ENCODE measurements around the gene RNF182.
"Not testable (repeated sequence)": the region's sequence is repeated elsewhere in the genome, so short reads cannot be mapped to it uniquely, and the experiment has no call there.

Gene RNF182

DNA sequence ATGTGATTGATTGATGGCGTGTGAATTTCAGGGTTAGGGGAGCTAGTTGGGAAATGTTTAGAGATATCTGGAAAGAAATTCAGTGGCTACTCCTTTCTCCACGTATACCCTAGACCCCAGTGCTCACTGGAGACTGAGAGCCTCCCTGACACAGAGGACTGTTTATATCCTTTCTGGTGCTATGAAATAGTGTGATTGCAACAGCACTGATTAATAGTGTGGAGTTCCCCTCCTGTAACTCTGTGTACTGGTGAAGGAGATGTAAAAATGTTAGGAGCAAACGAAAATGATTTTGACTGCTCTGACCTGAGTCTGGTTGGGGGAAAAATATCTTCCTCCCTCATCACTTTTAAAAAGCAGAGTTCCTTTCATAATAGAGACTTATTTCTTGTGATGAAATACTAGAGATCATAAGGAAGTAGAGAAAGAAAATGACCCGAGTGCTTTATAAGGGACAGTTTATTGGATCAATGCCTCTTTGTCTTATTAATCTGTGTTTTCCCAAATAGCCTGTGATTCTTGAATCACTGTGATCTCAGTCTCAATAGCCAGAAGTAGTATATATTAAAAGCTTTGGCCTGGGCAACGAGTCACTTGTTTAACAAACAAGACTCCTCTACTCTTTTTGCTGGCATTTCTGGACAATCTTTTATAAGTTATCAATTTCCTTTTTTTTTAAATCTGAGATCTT lies 92.3 kb downstream of the RNF182 start:
- Histone ChIP-seq H3K4me3 (ENCODE audit: low read length) (no peak overlapping the region), H3K9me3 (ENCODE audit: control insufficient read depth, low read length) (no peaks in the 10 kb centered on the region), H3K36me3 (ENCODE audit: control insufficient read depth, insufficient read depth, low read length) (no peaks in the 10 kb centered on the region), H3K4me1 (ENCODE audit: control insufficient read depth, insufficient read depth, low read length) (no peaks in the 10 kb centered on the region), H3K9ac (ENCODE audit: low read length) (no peak overlapping the region), H3K27me3 (ENCODE audit: control insufficient read depth, insufficient read depth, low read length) (no peaks in the 10 kb centered on the region)

DNA sequence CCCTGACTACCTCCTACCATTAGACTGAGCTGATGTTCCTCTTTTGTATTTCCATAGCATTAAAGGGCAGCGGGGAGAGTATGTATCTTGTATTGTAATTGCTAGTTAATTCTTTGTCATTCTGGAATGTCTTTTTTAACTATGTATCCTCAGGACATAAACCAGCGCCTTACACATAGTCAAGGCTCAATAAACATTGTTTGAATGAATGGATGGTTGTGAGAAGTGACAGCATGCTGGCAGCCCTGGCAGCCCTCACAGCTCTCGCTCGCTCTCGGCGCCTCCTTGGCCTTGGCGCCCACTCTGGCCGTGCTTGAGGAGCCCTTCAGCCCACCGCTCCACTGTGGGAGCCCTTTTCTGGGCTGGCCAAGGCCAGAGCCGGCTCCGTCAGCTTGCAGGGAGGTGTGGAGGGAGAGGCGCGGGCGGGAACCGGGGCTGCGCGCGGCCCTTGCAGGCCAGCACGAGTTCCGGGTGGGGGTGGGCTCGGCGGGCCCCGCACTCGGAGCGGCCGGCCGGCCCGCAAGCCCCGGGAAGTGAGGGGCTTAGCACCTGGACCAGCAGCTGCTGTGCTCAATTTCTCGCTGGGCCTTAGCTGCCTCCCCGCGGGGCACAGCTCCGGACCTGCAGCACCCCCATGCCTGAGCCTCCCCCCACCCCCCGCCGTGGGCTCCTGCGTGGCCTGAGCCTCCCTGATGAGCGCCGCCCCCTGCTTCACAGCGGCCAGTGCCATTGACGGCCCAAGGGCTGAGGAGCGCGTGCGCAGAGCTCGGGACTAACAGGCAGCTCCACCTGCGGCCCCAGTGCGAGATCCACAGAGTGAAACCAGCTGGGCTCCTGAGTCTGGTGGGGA lies 93.1 kb downstream of the RNF182 start:
- H3K4me1 ChIP-seq (ENCODE audit: control insufficient read depth, insufficient read depth, low read length): no peaks in the 10 kb centered on the region
- no peak overlapping the region for H3K4me3 ChIP-seq (ENCODE audit: low read length)
- no peaks in the 10 kb centered on the region for H3K9me3 ChIP-seq (ENCODE audit: control insufficient read depth, low read length)
- no peak overlapping the region for H3K9ac ChIP-seq (ENCODE audit: low read length)
- peaks cover 3% of the 10 kb centered on the region for H3K27me3 ChIP-seq (ENCODE audit: control insufficient read depth, insufficient read depth, low read length)
- H3K36me3 ChIP-seq (ENCODE audit: control insufficient read depth, insufficient read depth, low read length): no peaks in the 10 kb centered on the region

DNA sequence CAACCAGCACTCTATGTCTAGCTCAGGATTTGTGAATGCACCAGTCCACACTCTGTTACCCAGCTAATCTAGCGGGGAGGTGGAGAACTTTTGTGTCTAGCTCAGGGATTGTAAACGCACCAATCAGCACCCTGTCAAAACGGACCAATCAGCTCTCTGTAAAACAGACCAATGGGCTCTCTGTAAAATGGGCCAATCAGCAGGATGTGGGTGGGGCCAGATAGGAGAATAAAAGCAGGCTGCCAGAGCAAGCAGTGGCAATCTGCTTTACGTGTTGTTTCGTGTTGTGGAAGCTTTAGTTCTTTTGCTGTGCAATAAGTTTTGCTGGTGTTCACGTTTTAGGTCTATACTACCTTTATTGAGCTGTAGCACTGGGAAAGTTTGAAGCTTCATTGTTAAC lies 93.8 kb downstream of the RNF182 start:
- not testable (repeated sequence) for H3K27me3 ChIP-seq (ENCODE audit: control insufficient read depth, insufficient read depth, low read length); H3K4me1 ChIP-seq (ENCODE audit: control insufficient read depth, insufficient read depth, low read length); H3K9me3 ChIP-seq (ENCODE audit: control insufficient read depth, low read length); H3K36me3 ChIP-seq (ENCODE audit: control insufficient read depth, insufficient read depth, low read length); H3K9ac ChIP-seq (ENCODE audit: low read length); H3K4me3 ChIP-seq (ENCODE audit: low read length)

DNA sequence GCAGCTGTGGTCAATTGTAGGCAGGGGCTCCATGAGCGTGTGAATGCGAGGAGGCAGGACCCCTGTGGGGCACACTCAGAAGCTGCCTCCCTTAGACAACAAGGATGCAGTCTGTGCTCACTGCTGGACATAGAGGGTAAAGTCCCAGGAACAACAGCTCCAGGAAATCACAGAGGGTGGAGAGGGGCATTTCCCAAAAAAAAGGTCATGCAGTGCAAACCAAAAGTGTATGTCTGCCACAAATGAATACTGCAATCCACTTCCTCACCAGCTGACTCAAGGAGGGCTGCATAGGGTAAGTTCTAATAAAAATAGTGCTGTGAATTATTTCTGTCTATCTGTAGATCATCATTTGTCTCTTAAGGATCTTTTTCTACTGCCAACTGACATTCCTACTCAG lies 95.8 kb downstream of the RNF182 start:
- H3K4me1 ChIP-seq (ENCODE audit: control insufficient read depth, insufficient read depth, low read length): no peaks in the 10 kb centered on the region
- H3K36me3 ChIP-seq (ENCODE audit: control insufficient read depth, insufficient read depth, low read length): no peaks in the 10 kb centered on the region
- H3K27me3 ChIP-seq (ENCODE audit: control insufficient read depth, insufficient read depth, low read length): peaks cover 3% of the 10 kb centered on the region
- no peak overlapping the region for H3K4me3 ChIP-seq (ENCODE audit: low read length)
- no peaks in the 10 kb centered on the region for H3K9me3 ChIP-seq (ENCODE audit: control insufficient read depth, low read length)
- no peak overlapping the region for H3K9ac ChIP-seq (ENCODE audit: low read length)

DNA sequence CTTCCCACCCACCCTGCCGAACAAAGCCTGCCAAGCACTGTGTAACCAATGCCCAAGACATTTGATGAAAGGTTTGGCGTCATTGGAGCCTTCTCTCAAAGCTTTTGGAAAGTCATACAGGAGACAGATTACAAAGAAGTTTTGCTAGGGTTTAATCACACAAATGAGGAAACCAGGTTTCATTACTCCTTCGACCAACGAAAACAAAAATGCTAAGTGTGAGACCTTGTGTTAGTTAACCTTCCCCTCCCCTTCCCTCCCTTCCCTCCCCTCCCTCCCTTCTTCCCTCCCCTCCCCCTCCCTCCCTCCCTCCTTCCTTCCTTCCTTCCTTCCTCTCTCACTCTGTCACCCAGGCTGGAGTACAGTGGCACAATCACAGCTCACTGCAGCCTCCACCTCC lies 96.7 kb downstream of the RNF182 start:
- H3K4me1 ChIP-seq (ENCODE audit: control insufficient read depth, insufficient read depth, low read length): no peaks in the 10 kb centered on the region
- no peaks in the 10 kb centered on the region for H3K36me3 ChIP-seq (ENCODE audit: control insufficient read depth, insufficient read depth, low read length)
- H3K9me3 ChIP-seq (ENCODE audit: control insufficient read depth, low read length): no peaks in the 10 kb centered on the region
- no peak overlapping the region for H3K4me3 ChIP-seq (ENCODE audit: low read length)
- H3K27me3 ChIP-seq (ENCODE audit: control insufficient read depth, insufficient read depth, low read length): peaks cover 3% of the 10 kb centered on the region
- no peak overlapping the region for H3K9ac ChIP-seq (ENCODE audit: low read length)

DNA sequence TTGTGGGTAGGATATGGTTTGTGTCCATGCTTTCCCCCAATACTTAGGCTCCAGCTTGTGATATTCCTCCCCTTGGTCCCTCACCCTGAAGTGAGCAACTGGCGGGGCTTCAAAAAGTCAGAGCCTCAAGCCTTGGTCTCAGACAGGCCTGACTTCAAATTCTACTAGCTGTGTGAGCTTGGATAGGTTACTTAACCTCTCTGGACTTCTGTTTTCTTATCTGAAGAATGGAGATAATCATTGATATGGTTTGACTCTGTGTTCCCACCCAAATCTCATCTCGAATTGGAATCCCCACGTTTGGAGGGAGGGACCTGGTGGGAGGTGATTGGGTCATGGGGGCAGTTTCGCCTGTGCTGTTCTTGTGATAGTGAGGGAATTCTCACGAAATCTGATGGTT lies 97.9 kb downstream of the RNF182 start:
- Histone ChIP-seq H3K9ac (ENCODE audit: low read length) (no peak overlapping the region), H3K4me3 (ENCODE audit: low read length) (no peak overlapping the region), H3K36me3 (ENCODE audit: control insufficient read depth, insufficient read depth, low read length) (no peaks in the 10 kb centered on the region), H3K9me3 (ENCODE audit: control insufficient read depth, low read length) (no peaks in the 10 kb centered on the region), H3K27me3 (ENCODE audit: control insufficient read depth, insufficient read depth, low read length) (peaks cover 3% of the 10 kb centered on the region), H3K4me1 (ENCODE audit: control insufficient read depth, insufficient read depth, low read length) (no peaks in the 10 kb centered on the region)

DNA sequence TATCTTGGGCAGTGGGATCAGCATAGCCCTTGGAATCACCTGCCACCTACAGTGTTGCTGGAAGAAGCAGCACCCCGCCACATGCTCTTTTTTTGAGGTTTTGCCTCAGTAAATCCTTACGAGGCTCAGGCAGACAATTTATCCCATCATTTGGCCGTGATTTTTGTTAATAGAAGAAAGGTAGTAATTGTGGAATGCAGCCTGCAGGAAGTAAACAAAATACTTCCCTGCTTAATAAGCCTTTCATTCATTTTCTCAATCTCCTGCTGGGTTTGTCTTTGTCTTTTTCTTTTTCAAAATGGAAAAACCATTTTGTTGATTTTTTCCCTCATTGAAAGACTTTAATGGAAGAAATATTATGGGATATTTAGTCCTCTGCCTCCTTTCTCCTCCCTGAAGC lies 99.1 kb downstream of the RNF182 start:
- H3K4me3 ChIP-seq (ENCODE audit: low read length): no peak overlapping the region
- no peaks in the 10 kb centered on the region for H3K9me3 ChIP-seq (ENCODE audit: control insufficient read depth, low read length)
- no peaks in the 10 kb centered on the region for H3K4me1 ChIP-seq (ENCODE audit: control insufficient read depth, insufficient read depth, low read length)
- no peak overlapping the region for H3K9ac ChIP-seq (ENCODE audit: low read length)
- peaks cover 3% of the 10 kb centered on the region for H3K27me3 ChIP-seq (ENCODE audit: control insufficient read depth, insufficient read depth, low read length)
- H3K36me3 ChIP-seq (ENCODE audit: control insufficient read depth, insufficient read depth, low read length): no peaks in the 10 kb centered on the region

DNA sequence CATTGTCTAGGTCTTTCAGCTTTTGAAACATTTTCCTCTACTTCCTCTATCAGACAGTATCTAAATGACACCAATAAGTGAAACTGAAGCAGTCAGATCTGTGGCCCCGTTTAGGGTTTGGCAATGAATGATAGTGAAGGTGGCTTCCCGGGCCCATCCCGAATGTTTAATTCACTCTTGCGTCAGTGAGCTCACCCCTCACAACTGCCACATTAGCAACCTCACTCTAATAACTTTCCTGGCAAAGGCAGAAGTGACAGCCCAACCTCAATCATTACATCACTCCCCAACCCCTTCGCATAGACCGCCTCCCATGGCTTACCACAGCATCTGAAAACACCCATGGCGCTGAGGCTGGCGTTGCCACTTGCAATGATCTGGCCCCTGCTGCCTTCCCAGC lies 100.4 kb downstream of the RNF182 start:
- H3K9ac ChIP-seq (ENCODE audit: low read length): no peak overlapping the region
- H3K4me3 ChIP-seq (ENCODE audit: low read length): no peak overlapping the region
- H3K4me1 ChIP-seq (ENCODE audit: control insufficient read depth, insufficient read depth, low read length): no peaks in the 10 kb centered on the region
- peaks cover 3% of the 10 kb centered on the region for H3K27me3 ChIP-seq (ENCODE audit: control insufficient read depth, insufficient read depth, low read length)
- no peaks in the 10 kb centered on the region for H3K9me3 ChIP-seq (ENCODE audit: control insufficient read depth, low read length)
- H3K36me3 ChIP-seq (ENCODE audit: control insufficient read depth, insufficient read depth, low read length): no peaks in the 10 kb centered on the region

DNA sequence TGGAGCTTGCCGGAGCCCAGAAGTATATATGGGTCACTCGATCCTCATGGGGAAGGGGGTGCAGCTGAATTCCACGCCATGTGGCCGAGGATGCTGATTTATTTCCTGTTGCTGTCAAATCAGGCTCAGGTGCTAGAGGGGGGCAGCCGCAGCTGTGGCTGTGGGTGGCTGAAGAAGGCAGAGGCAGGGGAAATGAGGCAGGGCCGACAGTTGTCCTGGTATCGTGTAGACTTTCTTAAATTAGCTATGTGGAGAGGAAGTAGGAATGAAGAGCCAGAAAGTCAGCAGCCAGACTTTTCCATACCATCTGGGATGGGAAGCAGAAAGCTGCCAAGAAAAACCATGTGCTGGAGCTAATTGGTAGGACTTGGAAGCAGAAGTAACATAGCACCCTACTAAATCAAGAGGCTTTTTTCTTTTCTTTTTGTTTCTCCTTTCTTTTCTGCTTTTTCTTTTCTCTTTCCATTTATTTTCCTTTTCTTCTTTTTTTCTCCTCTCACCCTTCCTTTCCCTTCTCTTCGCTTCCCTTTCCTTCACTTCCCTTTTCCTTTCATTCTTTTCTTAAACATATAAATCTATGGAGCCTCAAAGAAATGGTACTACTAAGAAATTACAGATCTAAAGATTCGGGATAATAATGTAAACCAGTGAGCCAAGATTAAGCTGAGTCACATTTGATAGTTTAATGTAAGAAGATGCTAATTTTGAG lies 102.2 kb downstream of the RNF182 start:
- no peak overlapping the region for H3K4me3 ChIP-seq (ENCODE audit: low read length)
- no peaks in the 10 kb centered on the region for H3K9me3 ChIP-seq (ENCODE audit: control insufficient read depth, low read length)
- H3K27me3 ChIP-seq (ENCODE audit: control insufficient read depth, insufficient read depth, low read length): peaks cover 3% of the 10 kb centered on the region
- H3K36me3 ChIP-seq (ENCODE audit: control insufficient read depth, insufficient read depth, low read length): no peaks in the 10 kb centered on the region
- no peaks in the 10 kb centered on the region for H3K4me1 ChIP-seq (ENCODE audit: control insufficient read depth, insufficient read depth, low read length)
- H3K9ac ChIP-seq (ENCODE audit: low read length): no peak overlapping the region

DNA sequence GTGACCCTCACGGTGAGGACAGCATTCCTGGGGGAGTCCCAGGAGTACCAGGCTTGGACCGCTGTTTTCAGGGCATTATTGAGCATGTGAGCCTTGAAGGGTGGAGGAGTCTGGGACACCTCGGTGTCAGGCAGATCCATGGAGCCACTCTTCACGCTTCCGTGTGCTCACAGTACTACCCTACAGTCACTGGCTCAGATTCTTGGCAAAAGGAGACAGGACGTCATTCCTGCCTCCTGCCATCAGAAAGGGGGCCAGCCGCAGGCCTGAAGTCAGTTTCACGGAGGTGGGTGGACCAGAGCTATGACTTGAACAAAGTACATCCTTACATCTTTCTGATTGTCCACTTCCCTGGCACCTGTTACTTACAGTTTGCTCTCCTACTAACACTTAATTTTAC lies 103.9 kb downstream of the RNF182 start:
- Histone ChIP-seq H3K4me1 (ENCODE audit: control insufficient read depth, insufficient read depth, low read length) (no peaks in the 10 kb centered on the region), H3K9ac (ENCODE audit: low read length) (no peak overlapping the region), H3K36me3 (ENCODE audit: control insufficient read depth, insufficient read depth, low read length) (no peaks in the 10 kb centered on the region), H3K9me3 (ENCODE audit: control insufficient read depth, low read length) (no peaks in the 10 kb centered on the region), H3K27me3 (ENCODE audit: control insufficient read depth, insufficient read depth, low read length) (no peaks in the 10 kb centered on the region), H3K4me3 (ENCODE audit: low read length) (no peak overlapping the region)

DNA sequence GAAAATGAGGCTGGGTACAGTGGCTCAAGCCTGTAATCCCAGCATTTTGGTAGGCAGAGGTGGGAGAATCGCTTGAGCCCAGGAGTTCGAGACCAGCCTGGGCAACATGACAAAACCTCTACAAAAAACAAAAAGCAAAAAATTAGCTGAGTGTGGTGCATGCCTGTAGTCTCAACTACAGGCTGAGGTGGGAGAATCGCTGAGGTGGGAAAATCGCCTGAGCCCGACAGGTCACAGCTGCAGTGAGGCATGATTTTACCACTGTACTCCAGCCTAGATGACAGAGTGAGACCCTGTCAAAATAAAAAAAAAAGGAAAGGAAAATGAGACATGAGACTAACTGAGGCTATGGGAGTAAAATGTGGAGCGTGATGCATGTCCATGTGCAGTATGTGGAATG lies 104.9 kb downstream of the RNF182 start:
- no peak overlapping the region for H3K4me3 ChIP-seq (ENCODE audit: low read length)
- no peak overlapping the region for H3K9ac ChIP-seq (ENCODE audit: low read length)
- no peaks in the 10 kb centered on the region for H3K36me3 ChIP-seq (ENCODE audit: control insufficient read depth, insufficient read depth, low read length)
- no peaks in the 10 kb centered on the region for H3K4me1 ChIP-seq (ENCODE audit: control insufficient read depth, insufficient read depth, low read length)
- H3K27me3 ChIP-seq (ENCODE audit: control insufficient read depth, insufficient read depth, low read length): peaks cover 2% of the 10 kb centered on the region
- H3K9me3 ChIP-seq (ENCODE audit: control insufficient read depth, low read length): no peaks in the 10 kb centered on the region
